Measurements from ENCODE around the gene SMIM30.
A peak's percentile ranks its signal among the peaks of the same experiment; 100 is the strongest.

The SMIM30 gene

DNA sequence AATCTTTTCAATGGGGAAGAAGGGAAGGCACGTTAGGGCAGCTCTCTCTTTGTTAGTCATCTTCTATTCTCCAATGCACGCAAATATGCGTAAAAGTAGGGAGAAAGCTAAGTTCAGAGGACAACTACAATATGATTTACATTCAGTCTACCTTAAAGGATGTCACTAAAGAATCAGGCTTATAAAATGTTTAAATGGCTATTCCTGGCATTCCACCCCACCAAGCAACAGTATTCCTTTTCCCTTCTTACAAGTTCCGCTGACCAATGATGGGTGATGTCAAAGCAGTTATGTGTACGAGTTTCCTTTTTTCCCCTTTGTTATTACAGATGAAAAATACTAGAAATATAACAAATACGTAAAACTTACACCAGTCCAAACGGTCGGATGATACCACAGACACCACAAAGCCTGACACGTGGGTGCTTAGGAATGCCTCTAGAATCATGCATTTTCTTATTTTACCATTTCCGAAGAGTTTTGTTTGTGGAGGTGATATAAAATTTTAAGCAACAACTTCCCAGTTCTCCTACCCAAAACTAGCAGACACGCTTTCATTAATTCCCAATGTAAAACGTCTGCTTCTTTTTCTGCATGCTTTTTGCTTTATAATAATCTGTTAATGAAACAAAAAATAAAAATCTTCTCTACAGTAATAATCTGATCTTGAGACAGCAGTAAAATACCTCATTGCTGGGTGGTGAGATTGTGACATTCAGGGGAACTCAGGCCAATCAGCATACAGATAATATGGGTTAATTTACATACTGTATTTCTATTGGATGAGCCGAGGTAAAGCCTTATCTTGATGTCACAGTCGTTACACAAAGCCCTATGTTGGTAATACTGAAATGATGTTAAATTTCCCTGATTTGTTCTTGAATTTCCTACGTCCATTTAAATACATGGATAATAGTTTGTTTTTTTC is 31.0 kb downstream of the SMIM30 start:
- H3K4me3 ChIP-seq (ENCODE audit: low read depth, low read length) = peak overlapping the region; percentile 68
- TF ChIP-seq, protein P1, sequence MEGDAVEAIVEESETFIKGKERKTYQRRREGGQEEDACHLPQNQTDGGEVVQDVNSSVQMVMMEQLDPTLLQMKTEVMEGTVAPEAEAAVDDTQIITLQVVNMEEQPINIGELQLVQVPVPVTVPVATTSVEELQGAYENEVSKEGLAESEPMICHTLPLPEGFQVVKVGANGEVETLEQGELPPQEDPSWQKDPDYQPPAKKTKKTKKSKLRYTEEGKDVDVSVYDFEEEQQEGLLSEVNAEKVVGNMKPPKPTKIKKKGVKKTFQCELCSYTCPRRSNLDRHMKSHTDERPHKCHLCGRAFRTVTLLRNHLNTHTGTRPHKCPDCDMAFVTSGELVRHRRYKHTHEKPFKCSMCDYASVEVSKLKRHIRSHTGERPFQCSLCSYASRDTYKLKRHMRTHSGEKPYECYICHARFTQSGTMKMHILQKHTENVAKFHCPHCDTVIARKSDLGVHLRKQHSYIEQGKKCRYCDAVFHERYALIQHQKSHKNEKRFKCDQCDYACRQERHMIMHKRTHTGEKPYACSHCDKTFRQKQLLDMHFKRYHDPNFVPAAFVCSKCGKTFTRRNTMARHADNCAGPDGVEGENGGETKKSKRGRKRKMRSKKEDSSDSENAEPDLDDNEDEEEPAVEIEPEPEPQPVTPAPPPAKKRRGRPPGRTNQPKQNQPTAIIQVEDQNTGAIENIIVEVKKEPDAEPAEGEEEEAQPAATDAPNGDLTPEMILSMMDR (conservative IDR thresholded peaks at IDR 0.05; ENCODE audit: low read depth, low read length) = no peak
- peak; percentile 96 for DNase-seq (ENCODE audit: low read depth)

DNA sequence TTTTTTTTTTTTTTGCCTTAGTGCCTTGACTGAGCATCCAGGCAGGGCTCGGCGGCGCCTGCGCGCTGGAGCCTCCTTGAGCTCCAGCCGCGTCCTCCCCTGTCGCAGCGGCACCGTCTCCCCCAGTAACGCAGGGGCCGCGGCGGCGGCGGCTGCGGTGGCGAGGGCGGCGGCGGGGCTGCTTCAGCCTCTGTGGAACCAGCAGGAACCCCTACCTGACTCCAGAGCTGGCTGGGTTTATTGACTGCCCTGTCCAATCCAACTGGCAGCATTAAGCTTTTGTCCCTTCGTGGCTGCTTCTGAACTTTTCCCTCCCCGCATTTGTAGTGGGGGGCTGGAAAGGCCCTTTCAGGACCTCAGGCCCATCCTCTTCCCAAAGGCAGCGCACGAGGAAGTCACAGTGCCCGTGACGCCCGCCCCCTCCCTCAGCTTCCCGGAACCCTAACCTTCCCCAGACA is 31.9 kb downstream of the SMIM30 start, which contains the start of gene GPR85:
Gene GPR85 (minus strand): TSS at position 397 of the 458 bp plus-strand sequence. CDS start 2,106 bp downstream, outside the sequence.
- H3K4me3 ChIP-seq (ENCODE audit: low read depth, low read length) = peak within 1 kb of the TSS; percentile 68
- TF ChIP-seq, protein P1 (conservative IDR thresholded peaks at IDR 0.05; ENCODE audit: low read depth, low read length) = no peak
- peak; percentile 82 for DNase-seq (ENCODE audit: low read depth)

DNA sequence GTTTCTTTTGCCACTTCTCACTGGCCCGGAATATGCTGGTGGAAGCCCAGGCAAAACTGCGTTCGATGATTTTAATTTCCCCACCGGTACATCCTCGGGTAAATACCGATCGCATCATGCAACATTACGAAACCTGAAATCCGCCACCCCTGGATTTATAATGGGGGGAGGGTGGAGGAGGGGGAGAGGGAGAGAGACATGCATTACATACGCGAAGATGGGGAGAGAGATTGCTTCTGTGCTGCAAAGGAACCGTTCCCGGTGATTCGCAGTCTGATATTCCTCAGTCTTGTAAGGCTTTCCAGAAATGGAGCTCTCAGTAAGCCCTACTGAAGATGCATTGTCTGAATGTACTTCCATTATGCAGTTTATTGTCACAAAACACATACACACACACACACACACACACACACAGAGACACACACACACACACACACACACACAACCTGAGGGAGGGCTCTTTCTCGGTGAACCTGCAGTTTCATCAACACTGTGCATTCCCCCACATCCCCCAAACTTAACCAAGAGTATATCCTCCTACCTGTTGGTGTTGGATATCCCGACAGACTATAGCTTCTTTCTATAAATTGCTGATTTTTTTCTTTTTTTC is 32.5 kb downstream of the SMIM30 start:
- peak; percentile 45 for DNase-seq (ENCODE audit: low read depth)
- H3K4me3 ChIP-seq (ENCODE audit: low read depth, low read length) = peak overlapping the region; percentile 68
- TF ChIP-seq, protein P1 (conservative IDR thresholded peaks at IDR 0.05; ENCODE audit: low read depth, low read length) = no peak

DNA sequence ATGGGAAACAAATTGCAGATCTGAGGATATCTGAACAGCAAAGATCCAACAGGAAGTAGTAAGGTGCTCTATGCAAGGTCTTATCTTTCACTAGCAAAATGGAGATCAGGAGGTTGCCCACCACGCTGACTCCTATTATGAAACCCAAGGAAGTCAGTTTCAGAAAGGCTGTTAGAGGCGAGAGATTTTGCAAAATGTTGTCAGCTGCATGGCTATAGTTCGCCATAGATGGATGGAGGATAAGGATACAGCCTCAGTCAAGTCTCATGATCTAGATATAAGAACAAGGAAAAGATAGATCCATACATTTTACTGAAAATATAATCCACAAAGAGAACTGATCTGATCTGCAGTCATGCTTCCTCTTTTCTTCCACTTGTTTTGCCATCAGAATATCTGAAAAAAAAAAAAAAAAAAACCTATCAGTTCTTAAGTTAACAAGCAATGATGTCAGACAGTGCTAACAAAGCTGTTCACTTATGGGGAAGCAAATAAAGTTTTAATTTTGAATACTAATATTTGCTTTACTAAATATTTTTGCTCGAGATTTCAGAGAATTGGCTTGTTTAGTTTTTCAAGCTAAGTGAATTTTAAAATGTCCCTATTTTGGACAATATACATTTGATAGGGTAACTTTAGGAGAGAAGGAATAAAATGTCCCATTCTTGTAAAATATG is 33.7 kb downstream of the SMIM30 start:
- TF ChIP-seq, protein P1 (conservative IDR thresholded peaks at IDR 0.05; ENCODE audit: low read depth, low read length) = no peak

DNA sequence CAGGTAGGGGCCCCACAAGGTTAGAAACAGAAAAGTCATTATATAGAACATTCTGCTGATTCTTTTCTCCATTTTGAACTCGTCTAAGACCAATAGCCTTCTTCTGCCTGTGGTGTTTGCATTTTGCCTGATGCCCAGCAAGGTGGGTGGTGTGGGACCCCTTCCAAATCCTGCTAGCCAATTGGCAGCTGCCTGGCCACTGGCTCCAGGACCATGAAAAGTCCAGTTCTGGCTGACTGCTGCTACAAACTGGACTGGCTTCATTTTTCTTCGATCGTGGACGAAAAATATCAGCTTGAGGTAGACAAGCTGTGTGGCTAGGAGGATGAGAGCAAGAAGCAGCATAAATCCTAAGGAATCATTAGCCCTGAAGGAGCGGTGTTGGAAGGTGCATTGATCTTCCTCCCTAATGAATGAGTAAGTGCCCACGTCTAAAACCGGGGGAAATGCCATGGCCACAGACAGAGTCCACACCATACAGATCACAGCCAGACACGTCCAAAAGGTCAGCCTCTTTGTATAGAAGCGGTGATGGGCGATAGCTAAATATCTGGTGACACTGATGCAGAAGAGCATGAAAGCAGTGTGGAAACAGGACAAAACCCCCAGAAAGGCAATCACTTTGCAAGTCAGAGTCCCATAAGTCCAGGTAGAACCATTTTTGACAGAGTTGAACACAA is 34.4 kb downstream of the SMIM30 start:
- TF ChIP-seq, protein P1 (conservative IDR thresholded peaks at IDR 0.05; ENCODE audit: low read depth, low read length) = no peak
- no peak for DNase-seq (ENCODE audit: low read depth)
- no peak overlapping the region for H3K4me3 ChIP-seq (ENCODE audit: low read depth, low read length)

More for the DNA sequence above, 33.7 kb downstream of the SMIM30 start:
- DNase-seq (ENCODE audit: low read depth) = no peak
- no peak overlapping the region for H3K4me3 ChIP-seq (ENCODE audit: low read depth, low read length)

DNA sequence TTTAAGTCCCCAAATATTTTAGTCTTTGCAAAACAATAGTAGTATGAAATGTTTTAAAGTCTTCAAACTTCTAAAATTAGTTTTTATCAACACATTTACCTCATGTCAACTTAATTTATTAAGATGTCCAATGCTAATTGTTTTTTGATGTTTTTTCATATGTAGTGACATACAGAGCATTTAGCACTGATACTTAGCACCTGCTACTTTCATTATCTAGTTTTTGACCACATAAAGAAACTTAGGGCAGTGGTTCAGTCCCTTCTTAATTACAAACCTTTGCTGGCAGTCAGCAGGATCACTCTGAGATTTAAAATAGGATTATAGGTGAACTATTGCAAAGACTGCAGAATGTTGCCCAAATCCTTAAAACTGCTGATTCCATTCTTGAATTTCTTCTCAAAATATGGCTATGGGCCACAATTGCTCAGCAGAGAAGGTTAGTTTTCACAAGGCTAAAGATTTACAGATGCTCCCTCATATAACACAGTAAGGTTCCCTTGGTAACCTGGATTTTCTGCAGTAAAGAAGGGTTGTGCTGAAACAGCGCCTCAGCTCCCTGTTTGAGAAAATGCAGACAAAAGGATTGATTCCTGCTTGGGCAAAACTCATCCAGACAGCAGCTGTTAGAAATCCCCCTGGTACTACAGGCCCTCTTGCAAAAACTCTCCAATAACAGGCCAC is 35.1 kb downstream of the SMIM30 start:
- TF ChIP-seq, protein P1 (conservative IDR thresholded peaks at IDR 0.05; ENCODE audit: low read depth, low read length) = no peak
- no peak for DNase-seq (ENCODE audit: low read depth)
- H3K4me3 ChIP-seq (ENCODE audit: low read depth, low read length) = no peak overlapping the region

Measured in choroid plexus epithelial cell (primary cell).